ENCODE measurements around the gene TEX13D. TPM values are rescaled to one million over a fixed set of nuclear protein-coding genes. Genes with fewer than 3 reads are reported as not detected.

The TEX13D gene
- total RNA-seq, 4 donors from 2014 or later: 0.48 TPM; not detected in 3

- H3K27me3 ChIP-seq: no peaks in the 10 kb centered on the region
- in situ Hi-C loops (cut with MboI; ENCODE audit: low pct_ligation_motif_present in 1 of 4, low pct_unique_long_range_greater_than_20kb in 1 of 4, low sequenced_read_pairs in 3 of 4) (no loop called here), intact Hi-C loops (cut with DNase I; ENCODE audit: low total_unique reads) (no loop called here)
- H3K9me3 ChIP-seq: no peaks in the 10 kb centered on the region
- H3K36me3 ChIP-seq: no peaks in the 10 kb centered on the region
- 55% methylated on average over 7 of the region's 7 CpGs; no CpG with 5 or more reads in 1 of the 2 donors for WGBS, 2 donors (ENCODE audit: low coverage in 1 of 2)
- TF ChIP-seq, protein P1, sequence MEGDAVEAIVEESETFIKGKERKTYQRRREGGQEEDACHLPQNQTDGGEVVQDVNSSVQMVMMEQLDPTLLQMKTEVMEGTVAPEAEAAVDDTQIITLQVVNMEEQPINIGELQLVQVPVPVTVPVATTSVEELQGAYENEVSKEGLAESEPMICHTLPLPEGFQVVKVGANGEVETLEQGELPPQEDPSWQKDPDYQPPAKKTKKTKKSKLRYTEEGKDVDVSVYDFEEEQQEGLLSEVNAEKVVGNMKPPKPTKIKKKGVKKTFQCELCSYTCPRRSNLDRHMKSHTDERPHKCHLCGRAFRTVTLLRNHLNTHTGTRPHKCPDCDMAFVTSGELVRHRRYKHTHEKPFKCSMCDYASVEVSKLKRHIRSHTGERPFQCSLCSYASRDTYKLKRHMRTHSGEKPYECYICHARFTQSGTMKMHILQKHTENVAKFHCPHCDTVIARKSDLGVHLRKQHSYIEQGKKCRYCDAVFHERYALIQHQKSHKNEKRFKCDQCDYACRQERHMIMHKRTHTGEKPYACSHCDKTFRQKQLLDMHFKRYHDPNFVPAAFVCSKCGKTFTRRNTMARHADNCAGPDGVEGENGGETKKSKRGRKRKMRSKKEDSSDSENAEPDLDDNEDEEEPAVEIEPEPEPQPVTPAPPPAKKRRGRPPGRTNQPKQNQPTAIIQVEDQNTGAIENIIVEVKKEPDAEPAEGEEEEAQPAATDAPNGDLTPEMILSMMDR (IDR thresholded peaks at IDR 0.05): no peak
- TF ChIP-seq POLR2A (IDR thresholded peaks at IDR 0.05) (no peak), EP300 (IDR thresholded peaks at IDR 0.05; ENCODE audit: low read depth) (no peak), POLR2AphosphoS5 (IDR thresholded peaks at IDR 0.05) (no peak)
- no peak overlapping the region for H3K4me3 ChIP-seq
- no peak for DNase-seq
- H3K4me1 ChIP-seq: no peaks in the 10 kb centered on the region
- H3K27ac ChIP-seq: no peak overlapping the region
Measured at GRCh38 chrX:124341396-124342132, 9.1 kb downstream of the TEX13D start.

- DNase-seq: no peak
- H3K36me3 ChIP-seq: no peaks in the 10 kb centered on the region
- no peak overlapping the region for H3K4me3 ChIP-seq
- H3K27me3 ChIP-seq: no peaks in the 10 kb centered on the region
- intact Hi-C loops (cut with DNase I; ENCODE audit: low total_unique reads): no loop called here
- no peaks in the 10 kb centered on the region for H3K4me1 ChIP-seq
- in situ Hi-C loops (cut with MboI; ENCODE audit: low pct_ligation_motif_present in 1 of 4, low pct_unique_long_range_greater_than_20kb in 1 of 4, low sequenced_read_pairs in 3 of 4): no loop called here
- WGBS, 2 donors (ENCODE audit: low coverage in 1 of 2): 58 to 79% methylated on average over 3 to 7 of the region's 7 CpGs
- TF ChIP-seq POLR2A (IDR thresholded peaks at IDR 0.05): no peak
- TF ChIP-seq, protein P1 (IDR thresholded peaks at IDR 0.05): no peak
- TF ChIP-seq POLR2AphosphoS5 (IDR thresholded peaks at IDR 0.05): no peak
- TF ChIP-seq EP300 (IDR thresholded peaks at IDR 0.05; ENCODE audit: low read depth): no peak
- H3K9me3 ChIP-seq: no peaks in the 10 kb centered on the region
- no peak overlapping the region for H3K27ac ChIP-seq
Measured at GRCh38 chrX:124342174-124342867, 9.9 kb downstream of the TEX13D start.

- Histone ChIP-seq H3K36me3 (no peaks in the 10 kb centered on the region), H3K4me3 (no peak overlapping the region), H3K27ac (no peak overlapping the region), H3K9me3 (no peaks in the 10 kb centered on the region), H3K27me3 (no peaks in the 10 kb centered on the region), H3K4me1 (no peaks in the 10 kb centered on the region)
- in situ Hi-C loops (cut with MboI; ENCODE audit: low pct_ligation_motif_present in 1 of 4, low pct_unique_long_range_greater_than_20kb in 1 of 4, low sequenced_read_pairs in 3 of 4) (no loop called here), intact Hi-C loops (cut with DNase I; ENCODE audit: low total_unique reads) (no loop called here)
- TF ChIP-seq POLR2AphosphoS5 (IDR thresholded peaks at IDR 0.05): no peak
- TF ChIP-seq EP300 (IDR thresholded peaks at IDR 0.05; ENCODE audit: low read depth): no peak
- no peak for TF ChIP-seq POLR2A (IDR thresholded peaks at IDR 0.05)
- TF ChIP-seq, protein P1 (IDR thresholded peaks at IDR 0.05): no peak
- DNase-seq: no peak
Measured at GRCh38 chrX:124343016-124343415, 10.6 kb downstream of the TEX13D start.

DNA sequence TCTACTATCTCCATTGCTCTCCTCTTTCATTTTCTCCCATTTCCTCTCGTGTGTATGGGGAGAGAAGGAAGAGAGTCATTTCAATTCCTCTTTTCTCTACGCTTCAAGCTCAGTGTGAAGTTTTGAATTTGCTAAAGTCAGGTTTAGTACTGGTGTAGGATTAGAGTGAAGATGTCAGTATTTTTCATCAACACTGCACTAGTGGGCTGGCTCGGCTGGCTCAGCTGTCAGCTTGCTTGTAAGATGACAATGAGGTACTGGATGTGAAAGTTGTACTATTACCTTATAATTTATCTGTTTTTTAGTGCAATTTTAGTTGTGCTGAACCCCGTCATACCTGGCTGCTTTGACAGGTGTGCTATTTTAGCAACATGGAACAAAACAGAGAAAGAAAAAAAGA, 11.8 kb downstream of the TEX13D start:
- no peaks in the 10 kb centered on the region for H3K27me3 ChIP-seq
- TF ChIP-seq, protein P1 (IDR thresholded peaks at IDR 0.05): no peak
- TF ChIP-seq POLR2AphosphoS5 (IDR thresholded peaks at IDR 0.05): no peak
- no peak for TF ChIP-seq POLR2A (IDR thresholded peaks at IDR 0.05)
- no peak for TF ChIP-seq EP300 (IDR thresholded peaks at IDR 0.05; ENCODE audit: low read depth)
- 65 to 83% methylated on average over 2 to 4 of the region's 4 CpGs for WGBS, 2 donors (ENCODE audit: low coverage in 1 of 2)
- H3K4me3 ChIP-seq: no peak overlapping the region
- in situ Hi-C loops (cut with MboI; ENCODE audit: low pct_ligation_motif_present in 1 of 4, low pct_unique_long_range_greater_than_20kb in 1 of 4, low sequenced_read_pairs in 3 of 4): no loop called here
- intact Hi-C loops (cut with DNase I; ENCODE audit: low total_unique reads): no loop called here
- no peaks in the 10 kb centered on the region for H3K4me1 ChIP-seq
- H3K36me3 ChIP-seq: no peaks in the 10 kb centered on the region
- H3K27ac ChIP-seq: no peak overlapping the region
- H3K9me3 ChIP-seq: no peaks in the 10 kb centered on the region
- DNase-seq: no peak
